KBM-7 (cell line): ENCODE results near the gene MAMDC2.
"Not testable (repeated sequence)": the region's sequence is repeated elsewhere in the genome, so short reads cannot be mapped to it uniquely, and the experiment has no call there.

Experiments
- DNase-seq: peaks from one replicate; pipeline ENCODE4 v3.0.0-alpha.2; 2015
- in situ Hi-C: fragments of 300-500 bp; cut with MboI; formaldehyde crosslinking; loops from 2 replicates; pipeline ENCODE4 v1.14.3; 2020; ENCODE audit warnings: low sequenced_read_pairs, low pct_unique_long_range_greater_than_20kb, mixed read lengths

Gene MAMDC2

DNA sequence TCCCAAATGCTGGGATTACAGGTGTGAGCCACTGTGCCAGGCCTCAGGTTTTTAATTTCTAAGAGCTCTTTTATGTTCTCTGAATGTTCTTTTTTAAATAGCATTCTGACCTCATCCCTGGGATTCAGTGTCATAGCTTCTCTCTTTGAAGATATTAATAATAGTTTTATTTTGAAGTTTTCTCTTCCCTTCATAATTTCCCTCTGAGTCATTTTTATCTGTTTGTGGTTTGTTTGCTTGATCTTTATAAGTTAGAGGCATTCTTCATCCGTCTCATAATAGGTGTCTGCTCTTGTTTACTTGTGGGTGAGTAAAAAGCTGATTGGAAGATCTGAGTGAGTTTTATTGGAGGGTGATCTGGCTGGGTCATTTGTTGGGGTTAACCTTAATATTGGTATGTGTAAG is 12.5 kb upstream of the MAMDC2 start:
- DNase-seq = no peak
- in situ Hi-C loops = no loop called here

DNA sequence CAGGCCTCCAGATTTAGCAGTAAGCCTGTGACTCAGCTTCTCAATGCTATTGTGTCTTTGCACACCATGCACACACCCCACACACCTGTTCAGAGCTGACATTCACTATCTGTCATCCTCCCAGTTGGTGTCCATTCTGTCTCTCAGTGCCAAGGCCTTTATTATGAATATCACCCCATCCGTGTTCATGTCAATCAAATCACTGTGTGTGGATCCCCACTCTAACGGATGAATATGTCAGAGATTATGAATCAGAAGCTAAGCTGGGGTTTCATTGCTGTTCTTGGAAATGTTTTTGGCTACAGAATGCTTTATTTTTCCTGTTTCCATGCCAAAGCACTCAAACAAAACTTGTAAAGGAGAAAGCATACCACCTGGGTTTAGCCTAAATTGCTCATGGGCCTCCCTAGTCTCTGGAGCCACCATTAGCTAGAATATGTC is 9.4 kb upstream of the MAMDC2 start:
- DNase-seq = no peak

DNA sequence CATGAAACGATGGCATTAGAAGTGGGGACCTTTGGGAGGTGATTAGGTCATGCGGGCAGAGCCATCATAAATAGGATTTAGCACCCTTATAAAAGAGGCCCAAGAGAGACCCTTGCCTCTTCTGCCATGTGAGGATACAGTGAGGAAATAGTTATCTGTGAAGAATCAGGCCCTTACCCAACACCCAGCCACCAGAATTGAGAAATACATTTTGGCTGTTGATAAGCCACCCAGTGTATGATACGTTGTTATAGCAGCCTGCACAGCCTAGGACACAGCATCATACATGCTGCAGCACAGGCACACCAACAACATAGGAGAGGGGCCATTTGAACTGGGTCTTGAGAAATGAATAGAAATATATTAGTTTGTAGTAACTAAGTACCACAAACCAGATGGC is 8.0 kb upstream of the MAMDC2 start:
- DNase-seq = no peak

More for the DNA sequence above, 9.4 kb upstream of the MAMDC2 start:
- in situ Hi-C loops = no loop called here

DNA sequence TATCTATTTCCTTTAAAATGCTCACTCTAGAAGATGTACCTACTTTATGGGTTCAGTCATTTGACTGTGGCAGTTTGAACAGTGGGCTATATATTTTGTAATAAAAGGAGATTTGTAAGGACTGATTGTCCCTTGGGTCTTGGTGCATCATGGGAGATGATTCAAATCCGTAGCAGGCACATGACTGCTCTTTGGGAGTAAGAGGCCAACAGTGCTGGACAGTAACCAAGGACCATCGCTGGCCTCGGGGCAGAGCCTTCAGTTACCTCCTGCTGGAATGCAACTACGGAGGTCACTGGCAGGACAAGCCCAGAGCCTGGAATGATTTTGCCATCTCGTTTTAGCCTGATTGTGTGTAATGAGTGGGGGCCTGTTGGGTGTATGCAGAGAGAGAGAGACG is 7.0 kb upstream of the MAMDC2 start:
- in situ Hi-C loops = no loop called here
- DNase-seq = no peak

More for the DNA sequence above, 8.0 kb upstream of the MAMDC2 start:
- in situ Hi-C loops = no loop called here

DNA sequence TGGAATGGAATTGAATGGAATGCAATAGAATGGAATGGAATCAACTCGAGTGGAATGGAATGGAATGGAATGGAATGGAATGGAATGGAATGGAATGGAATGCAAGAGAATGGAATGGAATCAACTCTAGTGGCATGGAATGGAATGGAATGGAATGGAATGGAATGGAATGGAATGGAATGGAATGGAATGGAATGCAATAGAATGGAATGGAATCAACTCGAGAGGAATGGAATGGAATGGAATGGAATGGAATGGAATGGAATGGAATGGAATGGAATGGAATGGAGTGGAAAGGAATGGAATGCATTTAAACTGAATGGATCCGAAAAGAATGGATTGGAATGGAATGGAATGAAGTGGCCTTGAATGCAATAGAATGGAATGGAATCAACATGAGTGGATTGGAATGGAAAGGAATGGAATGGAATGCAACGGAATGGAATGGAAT is 5.5 kb upstream of the MAMDC2 start:
- DNase-seq, in situ Hi-C loops: not testable (repeated sequence)

DNA sequence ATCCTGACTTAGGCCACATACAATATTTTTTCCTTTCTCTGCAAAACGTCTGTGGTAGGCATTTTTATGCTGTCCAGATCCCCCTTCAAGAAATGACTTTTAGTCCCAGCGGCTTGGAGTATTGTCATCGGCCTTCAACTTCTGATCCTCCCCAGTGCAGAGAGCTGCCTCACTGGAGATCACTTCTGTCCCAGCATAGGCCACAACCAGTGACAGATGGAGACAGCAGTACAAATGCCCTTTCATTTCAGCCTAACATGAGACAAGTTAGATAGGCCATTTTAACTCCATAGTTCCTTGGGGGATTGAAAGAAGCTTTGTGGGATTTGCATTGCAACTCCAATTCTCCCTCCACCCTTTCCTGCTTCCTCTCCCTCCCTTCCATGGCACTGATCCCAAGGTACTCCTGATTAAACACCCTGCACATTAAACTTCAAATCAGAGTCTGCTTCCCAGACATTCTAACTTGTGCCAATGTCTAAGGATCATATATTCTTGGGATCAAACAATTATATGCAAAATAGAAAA is 3.2 kb upstream of the MAMDC2 start:
- no peak for DNase-seq
- in situ Hi-C loops = no loop called here

DNA sequence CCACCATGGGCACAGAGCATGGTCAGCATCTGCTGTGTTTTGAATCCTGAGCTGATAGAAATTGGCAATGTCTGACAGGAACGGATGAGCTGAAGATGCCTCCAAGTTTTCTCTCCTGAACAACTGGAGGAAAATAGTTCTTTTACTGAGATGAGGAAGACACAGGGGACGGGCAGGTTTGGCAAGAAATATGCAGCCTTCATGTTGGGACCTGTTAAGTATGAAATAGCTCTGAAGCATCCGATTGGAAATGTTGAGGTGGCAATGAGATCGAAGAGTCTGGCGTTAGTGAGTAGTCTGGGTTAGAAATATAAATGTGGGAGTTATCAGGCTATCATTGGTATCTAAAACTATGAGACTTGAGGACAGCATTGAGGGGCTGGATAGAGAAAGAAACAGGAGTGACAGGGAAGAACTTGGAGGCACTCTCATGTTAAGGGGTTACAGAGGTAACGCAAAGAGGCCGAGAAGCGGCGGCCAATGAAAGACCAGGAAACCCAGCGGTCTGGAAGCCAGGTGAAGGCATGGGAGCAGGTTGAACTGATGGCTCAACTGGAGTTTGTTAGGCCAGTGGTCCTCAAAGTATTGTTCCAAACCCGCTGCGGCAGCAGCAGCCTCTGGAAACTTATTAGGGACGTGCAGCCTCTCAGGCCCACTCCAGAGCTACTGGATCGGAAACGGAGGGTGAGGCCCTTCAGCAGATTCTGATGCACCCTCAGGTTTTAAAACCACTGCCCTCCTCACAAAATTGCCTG is 1.0 kb upstream of the MAMDC2 start:
- in situ Hi-C loops = no loop called here
- DNase-seq = no peak

DNA sequence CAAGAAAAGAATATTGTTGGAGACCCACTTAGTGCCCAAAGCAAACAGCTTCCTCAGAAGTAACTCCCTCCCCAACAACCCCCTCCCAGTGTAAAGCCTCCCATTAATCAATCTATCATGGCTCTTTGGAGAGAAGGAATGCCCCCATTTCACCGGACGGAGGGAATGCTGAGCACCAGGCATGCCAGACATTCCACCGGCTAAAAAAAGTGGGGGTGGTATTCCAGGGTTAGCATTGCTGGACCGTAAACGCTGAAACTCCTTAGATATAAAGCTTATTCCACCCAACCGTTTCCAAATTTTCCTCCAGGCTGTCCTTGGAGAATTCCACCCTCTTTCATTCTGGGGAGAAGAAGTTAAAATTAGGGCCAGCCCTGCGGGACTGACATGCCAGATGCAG is 363 bp upstream of the MAMDC2 start:
- in situ Hi-C loops = no loop called here
- DNase-seq = no peak

DNA sequence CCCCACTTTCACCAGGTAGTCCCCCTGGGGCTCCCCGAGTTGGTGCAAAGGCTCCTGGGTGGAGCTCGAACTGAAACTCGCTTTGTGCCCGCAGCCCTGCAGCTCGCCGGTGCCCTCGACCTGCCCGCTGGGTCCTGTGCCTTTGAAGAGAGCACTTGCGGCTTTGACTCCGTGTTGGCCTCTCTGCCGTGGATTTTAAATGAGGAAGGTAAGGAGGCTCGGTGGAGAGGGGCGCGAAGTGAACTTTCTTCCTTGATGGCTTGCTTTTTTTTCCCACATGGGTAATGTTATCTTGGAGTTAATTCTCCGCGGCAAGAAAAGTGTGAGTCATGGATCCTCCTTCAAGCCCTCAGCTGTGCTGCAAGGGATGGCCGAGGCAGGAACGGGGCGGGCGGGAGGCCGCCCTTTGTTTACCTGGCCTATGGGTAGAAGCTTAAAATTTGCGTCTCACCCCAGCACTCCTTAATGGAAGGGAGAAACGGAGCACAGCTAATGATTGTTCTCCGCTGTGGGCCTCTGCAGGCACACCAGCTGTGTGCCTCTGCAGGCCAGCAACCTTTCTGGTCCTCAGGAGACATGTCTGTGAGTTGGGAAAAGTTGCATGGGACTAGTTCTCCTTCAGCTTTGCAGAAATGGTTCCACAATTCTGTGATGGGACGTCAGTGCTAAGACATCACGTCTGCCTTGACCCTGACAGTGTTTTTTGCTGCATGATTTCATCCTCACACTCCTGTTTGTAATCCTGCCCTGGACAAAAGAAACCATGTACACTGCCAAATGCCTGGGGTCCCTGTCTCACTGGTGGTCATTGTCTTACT is 1.1 kb downstream of the MAMDC2 start:
- no peak for DNase-seq
- in situ Hi-C loops = no loop called here

DNA sequence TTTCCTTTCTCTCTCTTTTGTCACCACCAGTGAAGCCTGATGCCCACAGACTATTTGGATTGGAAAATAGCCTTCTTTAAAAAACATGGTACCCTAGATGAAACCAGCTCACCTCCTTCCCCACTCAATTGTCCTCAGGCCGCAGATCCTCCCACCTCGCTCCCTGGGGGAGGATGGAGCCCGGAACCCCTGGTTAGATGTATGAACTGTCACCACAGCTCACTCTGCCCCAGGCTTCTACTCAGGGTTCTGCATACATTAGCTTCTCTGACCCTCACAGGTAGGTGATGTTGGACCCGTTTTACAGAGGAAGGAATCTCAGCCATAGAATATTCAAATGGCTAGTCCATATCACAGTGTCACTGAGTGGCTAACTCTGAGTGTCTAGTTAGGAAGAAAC is 1.8 kb downstream of the MAMDC2 start:
- DNase-seq = no peak
- in situ Hi-C loops = no loop called here

DNA sequence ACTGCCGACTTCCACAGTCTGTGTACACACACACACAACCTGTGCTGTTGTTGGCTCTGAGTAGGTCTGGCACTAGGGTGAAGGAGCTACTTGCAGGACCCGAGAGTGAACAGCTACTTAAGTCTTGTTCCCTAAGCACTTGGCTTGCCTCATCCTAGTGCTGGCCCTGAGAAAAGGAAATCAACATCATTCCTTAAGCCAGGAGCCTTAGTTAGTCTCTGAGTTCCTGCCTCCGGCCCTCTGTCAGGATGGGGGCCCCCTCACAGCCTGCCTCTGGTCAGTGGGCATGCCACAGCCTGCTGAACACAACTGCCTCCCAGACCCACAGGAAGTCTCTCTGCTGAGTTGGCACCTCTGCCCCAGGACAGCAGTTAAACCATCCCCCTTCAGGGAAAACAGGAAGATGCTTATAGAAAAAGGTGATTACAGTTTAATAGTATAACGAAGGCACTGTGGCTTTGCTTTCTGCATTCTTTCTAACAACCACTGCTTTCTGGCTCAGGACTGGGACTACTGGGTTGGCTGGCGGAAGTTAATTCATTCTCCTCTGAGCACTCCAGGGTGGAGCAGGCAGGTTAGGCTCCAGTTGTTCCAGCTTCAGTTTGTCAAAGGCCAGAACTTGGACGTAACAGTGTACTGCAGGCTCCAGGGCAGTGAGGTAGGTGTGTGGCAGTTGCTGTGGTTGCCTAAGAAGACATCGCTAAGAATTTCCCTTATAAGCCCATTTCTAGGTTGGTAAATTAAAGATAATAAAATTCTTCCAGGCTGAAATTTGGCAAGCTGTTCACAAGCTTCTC is 2.8 kb downstream of the MAMDC2 start:
- in situ Hi-C loops = no loop called here
- no peak for DNase-seq

DNA sequence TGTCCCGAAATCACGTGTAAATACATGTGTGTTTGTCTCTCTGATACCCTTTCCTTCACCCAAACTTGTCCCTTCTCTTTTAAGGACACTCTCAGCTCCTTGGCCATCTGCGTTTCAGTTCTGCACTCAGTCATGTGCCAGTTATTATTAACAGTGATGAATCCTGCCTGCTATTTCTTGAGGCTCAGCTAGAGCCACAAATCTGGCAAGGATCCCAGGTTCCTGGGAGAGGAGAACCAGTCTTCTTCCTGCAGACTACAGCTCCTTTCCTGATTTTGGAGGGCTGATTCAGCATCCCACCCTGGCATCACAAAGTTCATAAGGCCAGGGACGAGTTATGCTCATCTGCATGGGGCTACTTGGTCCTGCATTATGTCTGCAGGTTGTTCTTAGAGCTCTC is 5.6 kb downstream of the MAMDC2 start:
- in situ Hi-C loops = no loop called here

DNA sequence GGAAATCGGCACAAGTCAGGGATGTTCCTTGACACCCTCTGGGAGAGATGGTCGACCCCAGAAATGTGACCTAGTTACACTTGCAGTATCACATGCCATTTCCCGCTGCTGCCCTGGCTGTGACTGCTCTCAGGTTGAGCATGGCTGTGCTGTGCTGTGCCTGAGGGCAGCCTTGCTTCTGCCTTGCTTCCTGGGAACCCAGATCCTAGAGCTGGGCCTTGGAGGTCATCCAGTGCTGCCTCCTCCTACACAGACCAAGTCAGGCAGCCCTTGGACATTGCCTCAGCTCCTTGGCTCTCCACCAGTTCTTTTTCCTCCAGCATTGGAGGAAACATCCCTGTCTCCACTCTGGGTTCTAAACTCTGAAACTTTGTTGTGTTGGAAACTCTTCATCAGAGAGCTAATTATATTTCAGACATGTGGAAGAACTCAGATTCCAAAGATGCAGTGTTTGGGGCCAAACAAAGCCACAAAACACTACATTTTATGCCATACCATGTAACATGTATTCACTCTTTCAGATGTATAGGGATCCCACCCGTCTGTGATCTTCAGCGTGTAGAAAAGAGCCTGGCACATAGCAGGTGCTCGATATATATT is 6.1 kb downstream of the MAMDC2 start:
- DNase-seq = no peak
- in situ Hi-C loops = no loop called here

More for the DNA sequence above, 5.6 kb downstream of the MAMDC2 start:
- DNase-seq = no peak

DNA sequence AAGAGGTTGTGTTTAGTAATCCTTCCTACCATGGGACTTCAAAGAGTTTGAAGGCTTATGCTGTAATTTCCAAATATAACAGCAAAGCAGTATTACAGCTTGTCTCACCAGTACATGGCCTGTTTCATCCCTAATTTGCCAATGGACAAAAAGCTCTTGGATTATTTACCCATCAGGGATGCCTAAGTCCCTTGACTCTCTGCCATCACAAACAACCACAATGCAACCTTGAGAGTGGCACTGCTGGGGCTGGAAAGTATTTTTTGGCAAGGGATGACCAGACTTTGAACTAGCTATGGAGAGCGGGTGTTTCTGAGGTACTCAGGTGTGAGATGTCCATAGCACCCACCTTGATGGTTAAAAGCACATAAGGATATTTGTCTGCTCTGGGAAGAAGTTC is 9.1 kb downstream of the MAMDC2 start:
- in situ Hi-C loops = no loop called here
- no peak for DNase-seq

DNA sequence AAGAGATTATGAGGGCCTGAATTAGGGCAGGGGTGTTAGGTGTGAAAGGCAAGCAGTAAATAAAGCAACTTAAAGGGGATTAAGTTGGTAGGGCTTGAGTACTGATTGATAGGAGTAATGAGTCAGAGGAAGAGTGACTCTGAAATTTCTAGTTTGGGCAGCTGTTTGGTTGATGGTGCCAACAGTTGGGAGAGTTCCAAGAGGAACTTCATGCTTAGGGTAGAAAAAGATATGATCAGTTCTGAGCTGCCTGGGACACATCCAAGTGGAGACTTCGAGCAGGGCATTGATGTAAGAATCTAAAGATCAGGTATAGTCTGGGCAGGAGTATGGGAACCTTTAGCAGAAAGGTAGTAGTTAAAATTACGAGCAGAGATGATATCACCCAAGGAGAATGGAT is 10.2 kb downstream of the MAMDC2 start:
- DNase-seq = no peak
- in situ Hi-C loops = no loop called here

DNA sequence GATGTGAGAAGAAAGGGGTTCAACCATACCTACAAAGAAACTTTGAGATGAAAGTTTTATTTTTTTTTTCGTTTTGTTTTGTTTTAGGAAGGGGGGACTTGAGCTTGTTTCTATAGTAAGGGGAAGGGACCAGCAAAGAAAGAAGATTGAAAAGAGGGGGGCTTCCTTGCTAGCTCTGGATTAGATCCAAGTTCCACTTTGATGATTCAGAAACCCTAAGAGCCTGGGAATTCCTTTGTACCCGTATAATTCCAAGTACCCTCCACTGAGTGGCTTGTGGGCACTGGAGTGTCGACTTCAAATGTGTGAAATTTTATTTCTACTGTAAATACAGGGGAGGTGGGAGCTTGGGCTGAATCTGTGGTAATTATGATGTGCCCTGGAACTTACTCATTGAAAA is 10.9 kb downstream of the MAMDC2 start:
- in situ Hi-C loops = no loop called here
- no peak for DNase-seq

DNA sequence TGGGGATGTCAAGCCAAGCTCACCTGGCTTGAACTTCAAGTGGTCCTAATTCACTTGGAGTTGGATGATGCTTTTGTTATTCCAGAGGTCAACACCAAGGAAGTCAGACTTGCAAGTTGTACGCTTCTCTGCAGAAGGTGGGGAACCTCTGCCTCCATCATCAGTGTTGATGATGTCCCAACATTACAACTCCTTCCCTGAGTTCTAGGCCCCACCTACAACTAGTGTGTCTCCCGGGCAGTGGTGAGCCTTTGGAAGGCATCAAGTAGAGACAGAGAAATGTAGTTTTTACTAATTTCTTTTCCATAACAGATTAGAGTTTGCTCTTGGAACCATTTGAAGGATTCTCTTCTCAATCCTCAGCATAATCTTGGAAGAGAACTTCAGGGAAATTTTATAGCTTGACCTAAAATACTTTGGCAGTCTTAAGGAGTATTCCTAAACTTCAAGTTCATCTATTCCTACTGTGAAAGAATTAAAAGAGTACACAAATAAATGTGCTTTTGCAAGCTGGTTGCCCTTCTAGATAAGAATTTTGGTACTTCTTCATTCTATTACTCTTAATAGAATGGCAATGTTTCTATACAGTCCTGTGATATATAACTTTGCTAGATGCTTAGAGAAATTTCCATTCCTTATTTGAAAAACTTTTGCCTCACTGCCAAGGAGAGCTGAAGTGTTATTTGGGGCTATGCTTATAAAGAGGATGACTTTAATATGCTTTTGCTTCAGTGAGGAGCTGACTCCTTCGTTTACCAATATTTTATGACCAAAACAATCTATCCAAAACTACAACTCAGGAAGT is 12.0 kb downstream of the MAMDC2 start:
- no peak for DNase-seq
- in situ Hi-C loops = no loop called here

DNA sequence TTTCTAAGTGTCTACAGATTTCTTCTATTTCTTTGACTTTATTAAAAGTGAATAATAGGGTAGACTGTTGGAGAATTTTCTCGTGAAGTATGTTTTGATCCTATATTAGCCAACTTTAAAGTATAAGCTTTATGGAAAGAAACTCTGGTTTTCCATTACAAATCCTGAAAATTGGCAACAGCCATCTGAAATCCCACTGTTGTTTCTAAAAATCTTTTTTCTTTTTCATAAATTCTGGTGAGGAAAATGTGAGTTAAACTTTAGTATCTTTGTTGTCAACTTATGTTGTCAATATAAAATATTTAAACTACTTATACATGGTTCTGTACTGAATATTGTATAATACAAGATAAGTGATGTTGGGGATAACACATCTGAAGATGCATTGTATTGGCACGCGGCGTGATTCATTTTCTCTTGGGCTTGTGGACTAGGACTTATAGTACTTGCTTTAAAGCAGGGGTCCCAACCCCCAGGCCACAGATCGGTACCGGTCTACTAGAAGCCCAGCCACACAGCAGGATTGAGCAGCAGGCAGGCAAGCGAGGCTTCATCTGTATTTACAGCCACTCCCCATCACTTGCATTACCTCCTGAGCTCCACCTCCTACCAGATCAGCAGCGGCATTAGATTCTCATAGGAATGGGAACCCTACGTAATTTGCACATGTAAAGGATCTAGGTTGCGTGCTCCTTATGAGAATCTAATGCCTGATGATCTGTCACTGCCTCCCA is 12.7 kb downstream of the MAMDC2 start:
- in situ Hi-C loops = no loop called here
- no peak for DNase-seq
